Mesendoderm (in vitro differentiated cells): Measurements from ENCODE around the gene NIT2.

Experiments used
- DNase-seq: peaks from one replicate; pipeline ENCODE4 v3.0.0; 2013
- H2AK5ac ChIP-seq: 2 replicates; pipeline ENCODE4 v1.6.1; 2013; ENCODE audit warnings: low read length, inconsistent platforms
- H2BK120ac ChIP-seq: 2 replicates; pipeline ENCODE4 v1.6.1; 2013; ENCODE audit warnings: low read depth, mild to moderate bottlenecking, low read length, moderate library complexity, mixed read lengths
- H2BK15ac ChIP-seq: replicated peaks from 2 replicates; pipeline ENCODE4 v1.6.1; 2013; ENCODE audit warnings: low read depth, mild to moderate bottlenecking, moderate library complexity
- H2BK5ac ChIP-seq: 2 replicates; pipeline ENCODE4 v1.6.1; 2013; ENCODE audit warnings: low read length, inconsistent platforms
- H3K18ac ChIP-seq: 2 replicates; pipeline ENCODE4 v1.6.1; 2013; ENCODE audit warnings: mild to moderate bottlenecking, low read length, mixed read lengths
- H3K23ac ChIP-seq: one replicate; pipeline ENCODE4 v1.6.1; 2013; ENCODE audit warnings: low read length
- H3K27ac ChIP-seq: 2 replicates; pipeline ENCODE4 v1.5.1; 2013; ENCODE audit warnings: low read depth, mild to moderate bottlenecking, inconsistent platforms, low read length, moderate library complexity
- H3K27me3 ChIP-seq: 2 replicates; pipeline ENCODE4 v1.6.1; 2013; ENCODE audit warnings: low read length, control low read depth, mild to moderate bottlenecking, inconsistent platforms; ENCODE audit not compliant: insufficient read depth, poor library complexity
- H3K36me3 ChIP-seq: 2 replicates; pipeline ENCODE4 v1.6.1; 2013; ENCODE audit warnings: low read length, inconsistent platforms; ENCODE audit not compliant: control insufficient read depth, insufficient read depth
- H3K4ac ChIP-seq: one replicate; pipeline ENCODE4 v1.6.1; 2013; ENCODE audit warnings: low read depth, mild to moderate bottlenecking, low read length, moderate library complexity
- H3K4me1 ChIP-seq: 2 replicates; pipeline ENCODE4 v1.6.1; 2013; ENCODE audit warnings: low read depth, low read length, inconsistent platforms; ENCODE audit not compliant: control insufficient read depth
- H3K4me2 ChIP-seq: 2 replicates; pipeline ENCODE4 v1.6.1; 2013; ENCODE audit warnings: low read length
- H3K4me3 ChIP-seq: 2 replicates; pipeline ENCODE4 v1.5.1; 2013; ENCODE audit warnings: mild to moderate bottlenecking, low read length
- H3K56ac ChIP-seq: one replicate; pipeline ENCODE4 v1.6.1; 2013; ENCODE audit warnings: low read length
- H3K79me1 ChIP-seq: 2 replicates; pipeline ENCODE4 v1.6.1; 2013; ENCODE audit warnings: low read length, inconsistent platforms
- H3K79me2 ChIP-seq: 2 replicates; pipeline ENCODE4 v1.6.1; 2013; ENCODE audit warnings: mild to moderate bottlenecking, low read length; ENCODE audit not compliant: control insufficient read depth, insufficient read depth
- H3K9ac ChIP-seq: 2 replicates; pipeline ENCODE4 v1.6.1; 2013; ENCODE audit warnings: low read length, inconsistent platforms
- H4K5ac ChIP-seq: one replicate; pipeline ENCODE4 v1.6.1; 2013; ENCODE audit warnings: low read length
- H4K8ac ChIP-seq: one replicate; pipeline ENCODE4 v1.6.1; 2013; ENCODE audit warnings: low read depth, mild to moderate bottlenecking, control low read depth, low read length, moderate library complexity
- WGBS: extraction: QIAGEN DNeasy Blood & Tissue Kit; methylation state at CpG from one replicate; pipeline ENCODE4 v1.1.7; 2013; ENCODE audit warnings: low lambda C conversion rate, missing lambda C conversion rate; ENCODE audit not compliant: insufficient coverage; ENCODE audit errors: extremely low coverage; 5-methylcytosine and 5-hydroxymethylcytosine counted together

The NIT2 gene

DNA sequence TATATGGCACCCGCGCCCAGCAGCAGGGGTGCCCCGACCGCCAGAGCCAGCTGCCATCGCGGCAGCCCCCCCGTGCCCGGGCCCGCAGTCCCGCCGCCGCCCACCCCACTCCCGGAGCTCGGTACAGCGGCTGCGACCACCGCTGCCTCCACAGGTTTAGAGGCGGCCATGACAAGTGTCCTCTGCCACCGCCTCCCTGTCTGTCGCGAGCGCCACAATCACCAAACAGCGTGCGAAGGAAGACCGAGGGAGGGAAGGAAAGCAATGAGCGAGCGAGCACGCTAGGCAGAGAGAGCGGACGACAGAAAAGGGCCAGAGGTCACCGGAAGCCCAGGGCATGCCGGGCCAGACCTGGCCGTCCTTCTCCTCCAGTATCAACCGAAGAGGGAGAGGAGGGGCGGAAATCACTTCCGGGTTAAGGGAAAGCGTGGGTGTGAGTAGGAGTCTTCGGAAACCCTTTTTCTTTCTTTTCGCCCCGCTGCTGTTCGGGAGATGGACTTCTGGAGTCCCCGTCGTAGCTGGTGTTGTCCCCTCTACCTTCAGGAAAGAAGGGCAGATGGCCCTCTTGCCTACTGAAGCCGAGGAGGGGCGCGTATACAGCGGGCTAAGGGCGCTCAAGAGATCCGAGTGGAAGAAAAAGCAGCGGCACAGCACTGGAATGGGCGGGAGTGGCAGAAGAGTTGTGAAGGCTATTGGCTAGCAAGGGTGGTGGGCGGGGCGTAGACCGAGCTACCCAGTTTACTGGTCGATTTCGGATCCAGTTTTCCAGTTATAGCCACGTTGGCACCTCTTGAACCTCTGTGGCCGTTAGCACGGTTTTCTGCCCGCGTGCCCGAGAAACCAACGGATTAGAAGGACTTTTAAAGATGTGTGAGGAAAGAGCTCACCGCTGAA, 66.5 kb downstream of the NIT2 start, which contains the start of the genes LNP1 and TOMM70:
TSS of gene LNP1 (plus strand) at position 760 of the 894 bp plus-strand sequence. CDS start 28,191 bp downstream, outside the sequence.
TSS of gene TOMM70 (minus strand) at position 310 of the 894 bp plus-strand sequence. CDS start at position 170, 140 bp downstream.
- H2BK15ac ChIP-seq: no peak within 1 kb of the TSS
- peak within 1 kb of the TSS; percentile 84 for H3K4me3 ChIP-seq
- H2BK120ac ChIP-seq: no peak within 1 kb of the TSS
- peak within 1 kb of the TSS; percentile 71 for H3K27ac ChIP-seq
- peak; percentile 98 for DNase-seq
- peak within 1 kb of the TSS; percentile 97 for H3K56ac ChIP-seq
- no peaks in the 10 kb centered on the region for H3K36me3 ChIP-seq
- H3K79me2 ChIP-seq: peaks cover 37% of the 10 kb centered on the region
- WGBS: no CpG with 5 or more reads among the region's 64 CpGs
- H3K4me2 ChIP-seq: peak within 1 kb of the TSS; percentile 85
- peak within 1 kb of the TSS; percentile 31 for H4K8ac ChIP-seq
- H2AK5ac ChIP-seq: no peak within 1 kb of the TSS
- H3K23ac ChIP-seq: no peak within 1 kb of the TSS
- H3K9ac ChIP-seq: peak within 1 kb of the TSS; percentile 91
- peak within 1 kb of the TSS; percentile 33 for H4K5ac ChIP-seq
- peak within 1 kb of the TSS; percentile 7 for H3K4ac ChIP-seq
- H3K4me1 ChIP-seq: peaks cover 4% of the 10 kb centered on the region
- no peaks in the 10 kb centered on the region for H3K27me3 ChIP-seq
- H2BK5ac ChIP-seq: peak within 1 kb of the TSS; percentile 92
- peak within 1 kb of the TSS; percentile 90 for H3K18ac ChIP-seq
- H3K79me1 ChIP-seq: peaks cover 7% of the 10 kb centered on the region

DNA sequence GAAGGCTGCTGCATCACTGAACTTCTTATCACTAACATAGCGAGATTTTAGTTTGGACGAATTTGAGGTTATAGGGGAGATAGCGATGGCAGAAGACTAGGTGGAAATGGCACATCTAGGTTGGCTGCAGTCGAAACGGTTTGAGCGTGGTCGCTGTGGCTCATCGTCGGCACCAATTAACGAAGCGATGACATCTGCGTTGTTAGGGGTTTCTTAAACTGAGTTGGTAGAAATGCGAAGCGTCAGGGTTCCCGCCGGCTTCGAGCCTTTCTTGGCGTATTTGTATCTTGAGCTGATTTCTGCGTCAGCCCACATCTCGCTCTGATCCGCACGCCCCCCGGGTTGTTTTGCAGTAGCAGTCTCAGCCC, 67.1 kb downstream of the NIT2 start:
- no CpG with 5 or more reads among the region's 23 CpGs for WGBS
- DNase-seq: peak; percentile 75
- peak overlapping the region; percentile 96 for H3K56ac ChIP-seq

DNA sequence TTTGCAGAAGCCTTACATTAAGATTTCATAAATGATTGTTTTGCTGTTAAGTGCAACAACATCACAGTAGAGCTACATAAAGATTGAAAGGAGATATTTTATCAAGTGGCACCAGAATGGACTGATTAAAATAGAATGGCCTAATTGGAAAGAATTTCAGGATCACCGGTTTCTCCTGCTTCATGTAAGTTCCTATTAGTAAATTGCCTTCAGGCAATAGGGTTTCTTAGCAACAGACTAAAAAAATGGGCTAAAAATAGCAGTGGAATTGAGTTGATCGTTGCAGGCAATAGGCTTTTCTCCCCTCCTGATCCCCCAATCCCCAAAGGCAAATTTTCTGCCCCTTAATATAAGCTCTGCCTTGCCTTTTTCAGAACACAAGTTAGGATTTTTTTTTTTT, 67.7 kb downstream of the NIT2 start:
- no peak overlapping the region for H3K23ac ChIP-seq
- H4K8ac ChIP-seq: peak overlapping the region; percentile 31
- peak overlapping the region; percentile 89 for H3K9ac ChIP-seq
- no peak overlapping the region for H3K4ac ChIP-seq
- peak overlapping the region; percentile 41 for H3K4me3 ChIP-seq
- no peak overlapping the region for H2BK15ac ChIP-seq
- no peak overlapping the region for H2BK5ac ChIP-seq
- no peak overlapping the region for H3K27ac ChIP-seq
- no CpG with 5 or more reads among the region's 2 CpGs for WGBS
- H3K79me2 ChIP-seq: peaks cover 29% of the 10 kb centered on the region
- peaks cover 7% of the 10 kb centered on the region for H3K79me1 ChIP-seq
- H3K4me2 ChIP-seq: peak overlapping the region; percentile 85
- peaks cover 4% of the 10 kb centered on the region for H3K4me1 ChIP-seq
- H3K56ac ChIP-seq: peak overlapping the region; percentile 77
- no peaks in the 10 kb centered on the region for H3K36me3 ChIP-seq
- H2BK120ac ChIP-seq: no peak overlapping the region
- H3K27me3 ChIP-seq: no peaks in the 10 kb centered on the region
- peak overlapping the region; percentile 33 for H4K5ac ChIP-seq
- peak; percentile 77 for DNase-seq
- H2AK5ac ChIP-seq: no peak overlapping the region
- no peak overlapping the region for H3K18ac ChIP-seq

More for the DNA sequence above, 67.1 kb downstream of the NIT2 start:
- Histone ChIP-seq H3K4me1 (peaks cover 4% of the 10 kb centered on the region), H3K4ac (no peak overlapping the region), H3K36me3 (no peaks in the 10 kb centered on the region), H3K79me2 (peaks cover 33% of the 10 kb centered on the region), H3K9ac (peak overlapping the region; percentile 89), H3K79me1 (peaks cover 7% of the 10 kb centered on the region), H4K5ac (no peak overlapping the region), H4K8ac (no peak overlapping the region), H2BK5ac (peak overlapping the region; percentile 47), H3K4me2 (peak overlapping the region; percentile 85), H3K27ac (peak overlapping the region; percentile 71), H3K4me3 (peak overlapping the region; percentile 74), H2BK120ac (no peak overlapping the region), H3K23ac (no peak overlapping the region), H3K18ac (peak overlapping the region; percentile 5), H3K27me3 (no peaks in the 10 kb centered on the region), H2AK5ac (no peak overlapping the region), H2BK15ac (no peak overlapping the region)

DNA sequence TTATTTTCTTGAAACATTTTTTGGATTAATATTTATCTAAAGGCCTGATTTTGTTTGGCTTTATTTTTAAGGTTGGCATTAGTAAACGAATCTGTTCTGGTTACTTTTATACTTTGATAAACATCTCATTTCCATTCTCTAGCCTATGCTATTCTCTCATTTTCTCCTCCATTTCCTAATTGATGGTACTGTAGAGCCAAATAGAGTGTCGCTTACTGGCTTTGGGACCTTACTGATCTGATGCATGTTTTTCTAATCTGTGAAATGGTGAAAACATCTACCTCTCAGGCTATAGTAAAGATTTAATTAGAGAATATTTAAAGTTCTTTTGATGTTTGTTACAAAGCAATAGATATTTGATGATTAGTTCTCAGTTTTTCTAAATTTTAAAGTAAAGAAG, 68.3 kb downstream of the NIT2 start:
- H3K79me2 ChIP-seq: peaks cover 26% of the 10 kb centered on the region
- no peak overlapping the region for H3K27ac ChIP-seq
- H3K23ac ChIP-seq: no peak overlapping the region
- H3K4me1 ChIP-seq: peaks cover 4% of the 10 kb centered on the region
- WGBS: no CpG with 5 or more reads among the region's 2 CpGs
- H3K56ac ChIP-seq: peak overlapping the region; percentile 77
- H4K8ac ChIP-seq: no peak overlapping the region
- no peak overlapping the region for H2BK120ac ChIP-seq
- no peak overlapping the region for H2AK5ac ChIP-seq
- peak overlapping the region; percentile 89 for H3K9ac ChIP-seq
- no peaks in the 10 kb centered on the region for H3K36me3 ChIP-seq
- H3K27me3 ChIP-seq: no peaks in the 10 kb centered on the region
- no peak overlapping the region for H2BK15ac ChIP-seq
- H2BK5ac ChIP-seq: no peak overlapping the region
- peak overlapping the region; percentile 19 for H3K4me3 ChIP-seq
- peaks cover 6% of the 10 kb centered on the region for H3K79me1 ChIP-seq
- H3K18ac ChIP-seq: no peak overlapping the region
- peak overlapping the region; percentile 40 for H3K4me2 ChIP-seq
- DNase-seq: no peak
- no peak overlapping the region for H4K5ac ChIP-seq
- H3K4ac ChIP-seq: no peak overlapping the region

DNA sequence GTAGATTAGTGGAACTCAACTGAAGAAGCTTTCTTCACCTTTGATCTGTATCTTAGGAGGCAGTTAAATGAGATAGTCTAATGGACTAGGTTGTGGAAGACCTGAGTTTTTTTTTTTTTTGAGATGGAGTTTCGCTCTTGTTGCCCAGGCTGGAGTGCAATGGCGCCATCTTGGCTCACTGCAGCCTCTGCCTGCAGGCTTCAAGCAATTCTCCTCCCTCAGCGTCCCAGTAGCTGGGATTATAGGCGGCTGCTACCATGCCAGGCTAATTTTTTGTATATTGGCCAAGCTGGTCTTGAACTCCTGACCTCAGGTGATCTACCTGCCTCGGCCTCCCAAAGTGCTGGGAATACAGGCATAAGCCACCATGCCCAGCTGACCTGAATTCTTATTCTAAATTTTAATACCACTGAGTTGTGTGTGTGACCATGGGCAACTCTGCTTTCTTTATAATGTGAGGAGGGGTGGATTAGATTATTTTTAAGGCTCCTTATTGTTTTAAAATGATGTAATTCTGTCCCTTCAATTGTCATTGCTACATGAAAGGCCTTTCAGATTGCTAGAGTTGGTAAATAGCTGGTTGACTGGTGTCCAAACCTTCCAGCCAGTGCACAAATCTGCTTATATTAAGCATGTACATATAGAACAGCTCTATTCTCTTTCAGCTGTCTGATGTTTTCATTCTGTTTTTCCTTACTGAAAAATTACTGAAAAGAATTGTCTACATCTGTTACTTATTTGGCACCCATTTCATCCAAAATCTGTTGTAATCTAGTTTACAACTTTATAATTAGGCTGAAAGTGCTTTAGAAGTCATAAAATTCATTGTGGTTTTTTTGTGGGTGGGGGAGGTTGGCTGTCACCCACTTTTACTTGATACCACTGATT, 69.0 kb downstream of the NIT2 start:
- H4K5ac ChIP-seq: no peak overlapping the region
- H3K36me3 ChIP-seq: no peaks in the 10 kb centered on the region
- DNase-seq: peak; percentile 50
- no peaks in the 10 kb centered on the region for H3K27me3 ChIP-seq
- no peak overlapping the region for H3K18ac ChIP-seq
- H3K4me2 ChIP-seq: no peak overlapping the region
- H3K4ac ChIP-seq: peak overlapping the region; percentile 6
- H4K8ac ChIP-seq: no peak overlapping the region
- no peak overlapping the region for H2AK5ac ChIP-seq
- H2BK120ac ChIP-seq: no peak overlapping the region
- WGBS: no CpG with 5 or more reads among the region's 5 CpGs
- no peak overlapping the region for H3K4me3 ChIP-seq
- H2BK15ac ChIP-seq: no peak overlapping the region
- no peak overlapping the region for H2BK5ac ChIP-seq
- H3K9ac ChIP-seq: peak overlapping the region; percentile 9
- no peak overlapping the region for H3K23ac ChIP-seq
- H3K79me1 ChIP-seq: peaks cover 8% of the 10 kb centered on the region
- H3K79me2 ChIP-seq: peaks cover 25% of the 10 kb centered on the region
- H3K4me1 ChIP-seq: peaks cover 4% of the 10 kb centered on the region
- H3K56ac ChIP-seq: no peak overlapping the region
- H3K27ac ChIP-seq: no peak overlapping the region
